Keratinocyte (primary cell): Measurements from ENCODE around the gene CDC42BPG.

Experiments used
- EZH2 ChIP-seq: IDR thresholded peaks from one replicate; pipeline ENCODE4 v1.6.1; 2012; ENCODE audit warnings: inconsistent platforms, mild to moderate bottlenecking, low read length, moderate library complexity
- TF ChIP-seq, protein P1 (sequence below), 3 experiments: IDR thresholded peaks in 1 of 3; conservative IDR thresholded peaks in 1 of 3; optimal IDR thresholded peaks in 1 of 3; 2 replicates in 2 of 3; 3 replicates in 1 of 3; pipeline versions ENCODE3 to v1.5.1; 2011; ENCODE audit warnings: low read length in 3 of 3, mild to moderate bottlenecking in 3 of 3, moderate library complexity in 2 of 3, control low read depth in 1 of 3, inconsistent platforms in 1 of 3; ENCODE audit not compliant: insufficient read depth in 2 of 3; ENCODE audit errors: extremely low read depth in 1 of 3

DNA sequence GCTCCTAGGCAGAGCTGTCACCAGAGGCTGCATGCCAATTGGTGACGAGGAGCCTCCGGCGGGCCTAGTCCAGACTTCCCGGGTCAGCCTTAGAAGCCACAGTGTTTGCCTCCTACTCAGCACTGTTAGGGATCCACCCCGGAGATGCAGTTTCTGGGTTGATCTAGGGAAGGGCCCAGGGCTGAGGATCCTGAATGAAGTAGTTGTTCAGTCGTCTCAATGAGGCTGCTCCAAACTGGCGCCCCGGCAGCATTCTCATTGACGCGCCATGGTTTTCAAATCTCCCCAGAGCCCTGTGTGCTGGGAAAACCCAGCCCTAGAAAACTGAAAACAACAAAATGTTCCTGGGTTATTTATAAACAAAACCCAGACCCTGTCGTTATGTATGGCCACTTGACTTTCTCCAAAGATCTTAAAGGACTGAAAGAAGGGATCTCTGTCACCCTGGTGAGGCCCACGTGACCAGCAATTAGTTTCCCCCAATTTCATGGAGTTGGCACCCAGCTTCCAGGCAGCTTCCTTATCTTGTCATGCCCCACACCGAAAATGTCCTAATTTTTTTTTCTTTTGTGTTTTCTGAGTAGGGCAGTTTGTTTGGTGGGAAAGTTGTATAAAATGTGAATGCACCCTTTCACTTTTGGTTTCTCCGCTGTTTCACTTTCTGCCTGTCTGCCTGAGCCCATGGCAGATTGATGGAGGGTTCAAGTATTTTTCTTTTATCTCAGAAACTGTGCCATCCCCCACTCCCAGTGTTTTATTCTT lies 36.0 kb upstream of the CDC42BPG start:
- TF ChIP-seq, protein P1, sequence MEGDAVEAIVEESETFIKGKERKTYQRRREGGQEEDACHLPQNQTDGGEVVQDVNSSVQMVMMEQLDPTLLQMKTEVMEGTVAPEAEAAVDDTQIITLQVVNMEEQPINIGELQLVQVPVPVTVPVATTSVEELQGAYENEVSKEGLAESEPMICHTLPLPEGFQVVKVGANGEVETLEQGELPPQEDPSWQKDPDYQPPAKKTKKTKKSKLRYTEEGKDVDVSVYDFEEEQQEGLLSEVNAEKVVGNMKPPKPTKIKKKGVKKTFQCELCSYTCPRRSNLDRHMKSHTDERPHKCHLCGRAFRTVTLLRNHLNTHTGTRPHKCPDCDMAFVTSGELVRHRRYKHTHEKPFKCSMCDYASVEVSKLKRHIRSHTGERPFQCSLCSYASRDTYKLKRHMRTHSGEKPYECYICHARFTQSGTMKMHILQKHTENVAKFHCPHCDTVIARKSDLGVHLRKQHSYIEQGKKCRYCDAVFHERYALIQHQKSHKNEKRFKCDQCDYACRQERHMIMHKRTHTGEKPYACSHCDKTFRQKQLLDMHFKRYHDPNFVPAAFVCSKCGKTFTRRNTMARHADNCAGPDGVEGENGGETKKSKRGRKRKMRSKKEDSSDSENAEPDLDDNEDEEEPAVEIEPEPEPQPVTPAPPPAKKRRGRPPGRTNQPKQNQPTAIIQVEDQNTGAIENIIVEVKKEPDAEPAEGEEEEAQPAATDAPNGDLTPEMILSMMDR (optimal IDR thresholded peaks at IDR 0.05 in 1 of 3, IDR thresholded peaks at IDR 0.05 in 1 of 3, conservative IDR thresholded peaks at IDR 0.05 in 1 of 3; ENCODE audit: extremely low read depth in 1 of 3, insufficient read depth in 2 of 3, low read length in 3 of 3) = no peak
- no peak for TF ChIP-seq EZH2
